Activated naive CD8-positive, alpha-beta T cell (primary cell): ENCODE measurements around the gene SETBP1.

Experiments used
- H3K27ac Mint-ChIP-seq: one replicate; pipeline ENCODE4 v1.8.0; 2021; ENCODE audit warnings: mixed read lengths
- H3K27me3 Mint-ChIP-seq: one replicate; pipeline ENCODE4 v1.8.0; 2021; ENCODE audit warnings: mixed read lengths
- H3K36me3 Mint-ChIP-seq: one replicate; pipeline ENCODE4 v1.8.0; 2021; ENCODE audit warnings: mixed read lengths
- H3K4me1 Mint-ChIP-seq: one replicate; pipeline ENCODE4 v1.8.0; 2021; ENCODE audit warnings: low read depth, mixed read lengths
- H3K4me3 Mint-ChIP-seq: one replicate; pipeline ENCODE4 v1.8.0; 2021; ENCODE audit warnings: mild to moderate bottlenecking, mixed read lengths
- H3K9me3 Mint-ChIP-seq: one replicate; pipeline ENCODE4 v1.8.0; 2021; ENCODE audit warnings: low read depth, mixed read lengths

SETBP1 gene

GRCh38 chr18:45015788-45016128 is 335.1 kb downstream of the SETBP1 start:
- Mint-ChIP-seq H3K36me3 (no peaks in the 10 kb centered on the region), H3K27me3 (peaks cover 3% of the 10 kb centered on the region), H3K27ac (no peak overlapping the region), H3K4me1 (no peaks in the 10 kb centered on the region), H3K9me3 (no peaks in the 10 kb centered on the region), H3K4me3 (no peak overlapping the region)

- Mint-ChIP-seq H3K36me3 (no peaks in the 10 kb centered on the region), H3K9me3 (no peaks in the 10 kb centered on the region), H3K27ac (no peak overlapping the region), H3K27me3 (peaks cover 3% of the 10 kb centered on the region), H3K4me1 (no peaks in the 10 kb centered on the region), H3K4me3 (no peak overlapping the region)
Observed at GRCh38 chr18:45019469-45019868, 338.8 kb downstream of the SETBP1 start.

GRCh38 chr18:45023519-45023918 is 342.8 kb downstream of the SETBP1 start:
- Mint-ChIP-seq H3K4me1 (no peaks in the 10 kb centered on the region), H3K4me3 (no peak overlapping the region), H3K9me3 (no peaks in the 10 kb centered on the region), H3K27me3 (peaks cover 2% of the 10 kb centered on the region), H3K36me3 (no peaks in the 10 kb centered on the region), H3K27ac (no peak overlapping the region)

- H3K4me1 Mint-ChIP-seq: no peaks in the 10 kb centered on the region
- H3K27me3 Mint-ChIP-seq: no peaks in the 10 kb centered on the region
- no peaks in the 10 kb centered on the region for H3K36me3 Mint-ChIP-seq
- H3K27ac Mint-ChIP-seq: no peak overlapping the region
- H3K9me3 Mint-ChIP-seq: no peaks in the 10 kb centered on the region
- no peak overlapping the region for H3K4me3 Mint-ChIP-seq
Observed at GRCh38 chr18:45024357-45025088, 343.8 kb downstream of the SETBP1 start.

- no peaks in the 10 kb centered on the region for H3K9me3 Mint-ChIP-seq
- H3K36me3 Mint-ChIP-seq: no peaks in the 10 kb centered on the region
- H3K27ac Mint-ChIP-seq: no peak overlapping the region
Observed at GRCh38 chr18:45025089-45025450, 344.4 kb downstream of the SETBP1 start.

GRCh38 chr18:45026162-45026561 is 345.5 kb downstream of the SETBP1 start:
- Mint-ChIP-seq H3K4me1 (no peaks in the 10 kb centered on the region), H3K27ac (no peak overlapping the region), H3K36me3 (no peaks in the 10 kb centered on the region), H3K9me3 (peaks cover 4% of the 10 kb centered on the region), H3K27me3 (no peaks in the 10 kb centered on the region), H3K4me3 (no peak overlapping the region)

More at GRCh38 chr18:45025089-45025450, 344.4 kb downstream of the SETBP1 start:
- Mint-ChIP-seq H3K27me3 (no peaks in the 10 kb centered on the region), H3K4me3 (no peak overlapping the region), H3K4me1 (no peaks in the 10 kb centered on the region)

- no peaks in the 10 kb centered on the region for H3K36me3 Mint-ChIP-seq
- no peak overlapping the region for H3K4me3 Mint-ChIP-seq
- no peak overlapping the region for H3K27ac Mint-ChIP-seq
- H3K9me3 Mint-ChIP-seq: peaks cover 4% of the 10 kb centered on the region
- H3K27me3 Mint-ChIP-seq: no peaks in the 10 kb centered on the region
- no peaks in the 10 kb centered on the region for H3K4me1 Mint-ChIP-seq
Observed at GRCh38 chr18:45034179-45034578, 353.5 kb downstream of the SETBP1 start.

- Mint-ChIP-seq H3K4me1 (no peaks in the 10 kb centered on the region), H3K36me3 (no peaks in the 10 kb centered on the region), H3K27ac (no peak overlapping the region), H3K9me3 (no peaks in the 10 kb centered on the region), H3K4me3 (no peak overlapping the region), H3K27me3 (no peaks in the 10 kb centered on the region)
Observed at GRCh38 chr18:45037618-45038017, 356.9 kb downstream of the SETBP1 start.

GRCh38 chr18:45039376-45039775 is 358.7 kb downstream of the SETBP1 start:
- Mint-ChIP-seq H3K36me3 (no peaks in the 10 kb centered on the region), H3K4me1 (no peaks in the 10 kb centered on the region), H3K27ac (no peak overlapping the region), H3K27me3 (no peaks in the 10 kb centered on the region), H3K9me3 (no peaks in the 10 kb centered on the region), H3K4me3 (no peak overlapping the region)

GRCh38 chr18:45040879-45041278 is 360.2 kb downstream of the SETBP1 start:
- Mint-ChIP-seq H3K36me3 (no peaks in the 10 kb centered on the region), H3K9me3 (no peaks in the 10 kb centered on the region), H3K27me3 (no peaks in the 10 kb centered on the region), H3K27ac (no peak overlapping the region), H3K4me3 (no peak overlapping the region), H3K4me1 (no peaks in the 10 kb centered on the region)

GRCh38 chr18:45044787-45045186 is 364.1 kb downstream of the SETBP1 start:
- Mint-ChIP-seq H3K27me3 (no peaks in the 10 kb centered on the region), H3K36me3 (no peaks in the 10 kb centered on the region), H3K4me3 (no peak overlapping the region), H3K27ac (no peak overlapping the region), H3K4me1 (no peaks in the 10 kb centered on the region), H3K9me3 (no peaks in the 10 kb centered on the region)

- Mint-ChIP-seq H3K27me3 (no peaks in the 10 kb centered on the region), H3K4me3 (no peak overlapping the region), H3K4me1 (no peaks in the 10 kb centered on the region), H3K27ac (no peak overlapping the region), H3K36me3 (no peaks in the 10 kb centered on the region), H3K9me3 (no peaks in the 10 kb centered on the region)
Observed at GRCh38 chr18:45046228-45046627, 365.5 kb downstream of the SETBP1 start.

GRCh38 chr18:45046961-45047360 is 366.3 kb downstream of the SETBP1 start:
- H3K27me3 Mint-ChIP-seq: no peaks in the 10 kb centered on the region

GRCh38 chr18:45049578-45050319 is 369.1 kb downstream of the SETBP1 start:
- Mint-ChIP-seq H3K36me3 (no peaks in the 10 kb centered on the region), H3K27ac (no peak overlapping the region), H3K9me3 (no peaks in the 10 kb centered on the region), H3K4me3 (no peak overlapping the region), H3K27me3 (no peaks in the 10 kb centered on the region), H3K4me1 (no peaks in the 10 kb centered on the region)

More at GRCh38 chr18:45046961-45047360, 366.3 kb downstream of the SETBP1 start:
- Mint-ChIP-seq H3K9me3 (no peaks in the 10 kb centered on the region), H3K4me1 (no peaks in the 10 kb centered on the region), H3K27ac (no peak overlapping the region), H3K36me3 (no peaks in the 10 kb centered on the region), H3K4me3 (no peak overlapping the region)

- Mint-ChIP-seq H3K27ac (no peak overlapping the region), H3K36me3 (no peaks in the 10 kb centered on the region), H3K4me3 (no peak overlapping the region), H3K27me3 (no peaks in the 10 kb centered on the region), H3K9me3 (no peaks in the 10 kb centered on the region), H3K4me1 (no peaks in the 10 kb centered on the region)
Observed at GRCh38 chr18:45050712-45051601, 370.3 kb downstream of the SETBP1 start.
